ENCODE results near the gene VTI1A.
"Not testable (repeated sequence)": the region's sequence is repeated elsewhere in the genome, so short reads cannot be mapped to it uniquely, and the experiment has no call there.

VTI1A gene

DNA sequence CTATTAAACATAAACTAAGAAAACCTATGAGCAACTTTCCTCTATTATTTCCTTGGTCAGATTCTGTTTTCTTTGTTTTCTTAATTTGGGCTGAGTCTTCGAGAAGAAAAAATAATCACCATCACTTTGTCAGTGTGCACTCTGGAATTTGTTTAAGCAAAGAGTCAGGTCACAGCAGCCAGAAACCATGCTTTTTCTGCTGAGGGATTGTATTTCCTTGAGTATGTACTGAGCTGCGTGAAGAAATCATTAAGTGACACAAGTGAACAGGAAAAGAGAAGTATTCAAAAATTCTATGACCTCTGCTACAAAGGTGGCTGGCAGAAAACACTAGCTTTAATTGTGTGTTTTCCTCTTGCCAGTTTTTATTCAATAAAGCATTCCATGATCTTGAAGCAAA is 249.6 kb downstream of the VTI1A start:
- no peak for DNase-seq

DNA sequence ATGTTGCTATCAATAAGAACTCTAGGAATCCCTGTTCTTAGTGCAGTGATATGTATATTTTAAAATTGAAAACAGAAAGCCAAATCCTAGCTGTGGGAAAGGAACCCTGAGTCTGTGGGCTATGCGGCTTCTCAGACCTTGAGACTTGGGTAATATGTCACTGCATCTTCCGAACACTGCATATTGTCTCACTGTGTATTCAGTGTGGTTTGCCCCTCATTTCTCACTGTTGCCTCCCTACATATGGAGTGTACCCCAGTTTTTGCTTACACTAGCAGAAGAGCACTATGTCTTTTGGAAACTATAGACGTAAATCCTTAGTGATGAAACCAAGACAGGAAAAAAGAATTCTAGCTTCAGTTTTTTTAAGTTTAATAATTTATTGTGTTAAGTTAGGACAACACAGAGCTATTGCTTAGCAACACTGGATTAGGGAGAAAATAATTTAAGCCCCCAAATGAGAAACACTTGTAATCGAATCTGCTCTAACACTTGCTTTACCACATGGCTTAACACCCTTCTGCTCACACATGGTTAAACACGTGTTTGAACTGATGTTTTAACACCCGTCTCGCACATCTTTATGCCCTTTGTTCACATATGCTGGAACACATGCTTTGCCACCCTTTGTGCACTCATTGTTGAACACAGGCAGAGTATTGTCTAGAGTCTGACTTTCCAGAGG is 251.3 kb downstream of the VTI1A start:
- DNase-seq: no peak

- no peak for DNase-seq
Measured at GRCh38 chr10:112698818-112699164, 251.8 kb downstream of the VTI1A start.

- no peak for DNase-seq
Measured at GRCh38 chr10:112700215-112700671, 253.2 kb downstream of the VTI1A start.

DNA sequence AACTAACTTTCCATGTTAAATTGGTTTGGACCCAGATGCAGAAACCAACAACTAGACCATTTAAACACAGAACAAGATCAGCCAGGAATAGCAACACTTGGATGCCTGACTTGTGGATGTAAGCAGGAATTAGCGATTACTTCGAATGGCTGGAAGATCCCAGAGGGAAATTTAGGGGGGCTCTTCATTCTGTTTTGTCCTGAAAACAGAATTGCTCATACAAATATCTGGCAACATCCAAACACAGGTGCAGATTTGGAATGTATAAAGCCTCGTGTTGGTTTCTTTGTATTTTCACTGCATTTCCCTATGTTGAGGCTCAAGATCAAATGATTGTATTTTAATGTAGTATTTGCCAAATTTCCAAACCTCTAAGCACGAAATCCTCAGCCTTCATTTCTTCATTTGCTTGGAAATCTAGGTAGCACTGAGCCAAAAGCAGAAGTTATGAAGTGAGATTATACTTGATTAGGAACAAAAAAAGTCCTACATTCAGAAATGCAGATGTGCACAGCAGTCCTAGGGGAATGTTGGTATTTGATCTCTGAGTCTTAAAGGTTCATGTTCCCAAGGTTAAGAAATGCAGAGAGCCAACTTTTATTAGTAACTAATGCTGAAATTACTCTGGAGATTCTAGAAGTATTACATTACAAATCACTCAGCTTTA is 254.3 kb downstream of the VTI1A start:
- DNase-seq: no peak

DNA sequence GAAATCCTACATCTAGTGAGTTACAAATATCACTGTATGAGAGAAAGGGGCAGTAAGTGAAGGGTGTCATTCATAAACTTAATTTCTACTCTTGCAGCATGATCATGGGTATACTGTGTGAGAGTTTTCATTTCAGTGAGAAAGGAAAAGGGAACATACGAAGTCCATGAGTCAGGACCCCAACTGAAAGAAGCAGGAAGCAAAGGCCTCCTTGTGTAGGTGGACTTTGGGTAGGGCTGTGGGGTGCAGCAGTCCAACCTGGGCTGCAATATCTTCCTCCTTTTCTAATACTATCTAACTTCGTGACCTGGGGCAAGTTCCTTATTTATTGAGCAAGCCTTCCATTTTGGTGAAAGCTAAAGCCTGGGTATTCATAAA is 254.9 kb downstream of the VTI1A start:
- DNase-seq: no peak

- DNase-seq: no peak
Measured at GRCh38 chr10:112706577-112706976, 259.6 kb downstream of the VTI1A start.

- no peak for DNase-seq
Measured at GRCh38 chr10:112708461-112708860, 261.4 kb downstream of the VTI1A start.

GRCh38 chr10:112710528-112710927 is 263.5 kb downstream of the VTI1A start:
- DNase-seq: no peak

DNA sequence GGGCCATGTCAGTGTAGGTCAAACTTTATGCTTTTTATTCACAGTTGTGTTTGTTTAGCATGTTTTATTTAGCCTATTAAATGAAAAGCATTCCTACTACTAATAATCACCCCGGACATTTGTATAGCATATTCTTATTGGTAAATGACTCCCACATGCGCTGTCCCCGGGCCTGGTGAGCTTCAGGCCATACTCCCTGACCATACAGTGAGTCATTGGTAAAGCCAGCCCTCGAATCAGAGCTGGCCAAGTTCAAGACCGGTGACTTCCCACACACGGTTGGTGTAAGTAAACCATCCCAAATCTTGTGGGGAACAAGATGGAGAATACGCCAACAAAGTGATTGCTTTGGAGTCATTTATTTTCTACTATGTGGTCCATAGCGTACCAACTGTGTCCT is 264.4 kb downstream of the VTI1A start:
- DNase-seq: no peak

DNA sequence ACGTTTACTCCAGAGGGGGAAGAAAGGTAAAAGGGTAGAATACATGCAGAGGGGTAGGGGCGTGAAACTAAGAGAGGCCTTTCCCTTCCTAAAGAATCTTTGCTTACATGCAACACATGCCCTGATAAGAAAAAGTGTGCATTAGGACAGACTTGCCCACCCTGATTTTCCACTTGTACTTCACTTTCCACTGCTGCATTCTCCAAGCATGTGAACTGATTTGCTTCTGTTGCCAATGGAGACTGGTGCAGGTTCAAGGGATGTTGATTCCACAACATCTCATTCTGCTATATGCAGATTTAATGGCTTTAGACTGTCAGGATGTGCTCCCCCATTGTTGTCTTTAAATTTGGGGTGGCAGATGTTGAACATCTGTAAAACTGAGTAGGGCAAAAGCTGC is 265.5 kb downstream of the VTI1A start:
- no peak for DNase-seq

GRCh38 chr10:112713411-112713810 is 266.4 kb downstream of the VTI1A start:
- no peak for DNase-seq

DNA sequence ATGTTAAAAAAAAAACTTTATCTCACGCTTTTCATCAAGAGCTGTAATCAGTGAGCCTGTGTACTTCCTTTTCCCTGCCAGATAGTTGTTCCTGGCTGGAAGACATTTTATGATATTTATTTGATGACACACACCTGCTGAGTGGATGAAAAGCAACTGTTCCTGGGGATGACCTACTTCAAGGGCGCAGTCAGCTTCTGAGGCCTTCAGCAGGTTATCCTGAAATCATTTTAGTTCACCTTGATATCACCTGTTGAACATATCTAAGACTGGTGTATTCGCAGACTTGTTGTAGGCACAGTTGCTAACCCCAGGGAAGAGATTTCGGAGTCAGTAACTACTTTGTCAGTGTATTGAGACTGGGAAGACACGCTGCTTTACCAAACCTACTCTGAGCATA is 268.6 kb downstream of the VTI1A start:
- no peak for DNase-seq

DNA sequence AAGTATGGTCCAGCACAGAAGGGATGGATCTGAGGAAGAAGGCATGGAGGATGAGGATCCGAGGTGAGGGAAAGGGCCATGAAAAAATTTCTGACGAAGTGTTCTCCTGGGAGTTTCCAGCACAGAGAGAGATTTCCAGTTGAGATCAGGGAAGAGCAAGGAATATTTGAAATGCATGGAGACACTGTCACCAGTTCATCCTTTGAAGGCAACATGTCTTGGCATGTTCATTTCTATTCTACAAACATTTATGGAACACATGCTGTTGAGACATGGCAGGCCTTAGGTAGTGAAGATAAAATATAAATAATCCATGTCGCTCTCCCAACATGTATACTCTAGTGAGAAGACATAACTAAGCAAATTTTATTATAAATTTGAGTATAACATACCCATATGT is 269.1 kb downstream of the VTI1A start:
- DNase-seq: no peak

DNA sequence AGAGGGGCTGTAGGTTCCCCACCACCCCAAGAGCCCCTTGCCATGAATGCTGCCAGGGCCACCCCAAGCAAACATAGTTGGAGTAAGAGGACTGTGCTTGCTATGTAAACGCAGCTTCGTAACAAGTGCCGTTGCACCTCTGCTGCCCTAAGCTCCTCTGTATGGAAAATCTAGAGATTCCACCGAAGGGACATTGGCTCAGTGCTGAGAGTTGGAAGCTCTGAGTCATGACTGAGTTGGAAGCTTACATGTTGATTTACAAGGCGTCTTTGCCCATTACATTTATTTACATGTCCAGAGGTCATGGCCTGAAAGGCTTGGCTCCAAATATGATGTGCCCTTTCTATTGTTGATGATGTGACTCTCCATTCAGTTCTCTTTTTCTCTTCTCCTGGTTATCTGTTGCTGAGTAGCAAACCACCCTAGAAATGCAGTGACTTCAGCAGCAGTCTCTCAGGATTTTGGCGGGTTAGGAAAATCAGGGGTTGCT is 270.0 kb downstream of the VTI1A start:
- no peak for DNase-seq

DNA sequence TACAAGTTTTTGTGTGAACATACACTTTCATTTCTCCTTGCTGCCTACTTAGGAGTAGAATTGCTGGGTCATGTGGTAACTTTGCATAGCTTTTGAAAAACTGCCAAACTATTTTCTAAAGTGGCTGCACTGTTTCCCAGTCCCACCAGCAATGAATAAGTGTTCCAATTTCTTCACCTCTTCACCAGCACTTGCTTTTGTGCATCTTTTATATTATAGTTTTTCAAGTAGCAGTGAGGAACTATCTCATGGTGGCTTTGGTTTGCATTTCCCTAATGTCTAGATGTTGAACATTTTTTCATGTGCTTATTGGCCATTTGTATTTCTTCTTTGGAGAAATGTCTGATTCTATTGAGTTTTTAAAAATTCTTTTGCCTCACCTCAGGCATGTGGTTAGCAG is 273.2 kb downstream of the VTI1A start:
- DNase-seq: no peak

- DNase-seq: peak in 1 of 2 experiments; percentile 5
Measured at GRCh38 chr10:112721080-112721698, 274.2 kb downstream of the VTI1A start.

GRCh38 chr10:112722758-112723157 is 275.7 kb downstream of the VTI1A start:
- no peak for DNase-seq

GRCh38 chr10:112723876-112724275 is 276.9 kb downstream of the VTI1A start:
- no peak for DNase-seq

- DNase-seq: no peak
Measured at GRCh38 chr10:112724404-112724991, 277.5 kb downstream of the VTI1A start.

DNA sequence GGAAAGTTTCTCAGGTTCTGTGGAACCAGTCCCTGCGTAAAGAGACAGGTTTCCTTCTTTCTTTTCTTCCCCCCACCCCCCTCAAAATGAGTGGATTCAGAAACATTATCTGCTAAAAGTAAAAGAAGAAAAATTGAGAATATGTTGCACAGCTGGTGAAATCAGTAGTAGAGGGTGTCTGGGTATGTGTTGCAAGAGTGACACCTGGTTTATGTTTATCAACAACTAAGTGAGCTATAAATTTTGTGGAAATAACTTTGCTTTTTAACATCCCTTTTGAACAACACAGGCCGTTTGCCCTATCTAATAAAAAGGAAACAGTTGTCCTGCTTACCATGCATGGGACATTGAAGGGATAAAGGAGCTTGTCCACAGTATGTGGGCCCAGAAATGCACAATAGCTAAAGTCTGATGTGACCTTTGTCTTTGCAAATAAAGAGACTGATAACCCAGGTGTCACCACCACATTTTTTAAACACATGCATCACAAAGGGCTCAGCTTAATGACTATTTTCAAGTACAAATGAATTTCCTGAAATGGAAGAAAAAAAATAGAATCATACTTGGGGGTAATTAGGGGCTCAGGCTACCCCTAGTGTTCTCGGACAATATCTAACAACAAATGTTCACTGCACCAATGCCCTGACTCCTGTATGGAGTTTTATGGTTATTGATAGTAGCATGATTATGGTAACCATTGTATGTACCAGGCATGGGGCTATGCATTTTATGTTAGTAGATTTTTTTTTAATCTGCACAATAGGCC is 281.3 kb downstream of the VTI1A start:
- DNase-seq: no peak

GRCh38 chr10:112728997-112729396 is 282.0 kb downstream of the VTI1A start:
- DNase-seq: no peak

DNA sequence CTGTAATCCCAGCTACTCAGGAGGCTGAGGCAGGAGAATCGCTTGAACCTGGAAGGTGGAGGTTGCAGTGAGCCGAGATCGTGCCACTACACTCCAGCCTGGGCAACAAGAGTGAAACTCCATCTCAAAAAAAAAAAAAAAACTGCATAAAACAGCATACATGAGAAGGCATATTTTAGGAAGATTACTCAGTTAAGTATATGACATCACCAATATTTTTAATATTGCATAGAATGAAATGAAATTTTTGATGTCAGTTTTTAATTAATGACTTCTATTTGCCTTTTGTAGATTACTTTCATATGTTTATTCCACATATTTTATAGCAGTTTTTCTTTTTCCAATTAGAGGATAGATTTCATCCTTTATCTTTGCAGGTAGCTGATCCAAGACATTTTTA is 284.4 kb downstream of the VTI1A start:
- DNase-seq: not testable (repeated sequence)
